ENCODE results near the gene SIAE. TPM values are rescaled to one million over a fixed set of nuclear protein-coding genes. Genes with fewer than 3 reads are reported as not detected.

The SIAE gene
- total RNA-seq, 1 experiment from 2014 or later: 5.6 TPM

- Histone ChIP-seq H3K23ac (ENCODE audit: insufficient read length, low read depth, low read length) (no peak overlapping the region), H3K27me3 (ENCODE audit: insufficient read depth, low read length) (peaks cover 45% of the 10 kb centered on the region), H3K9me3 (ENCODE audit: control insufficient read depth, low read depth, low read length) (no peaks in the 10 kb centered on the region), H3K14ac (ENCODE audit: insufficient read depth, low read length) (no peak overlapping the region), H2BK12ac (ENCODE audit: insufficient read length, low read depth, low read length) (no peak overlapping the region), H3K79me2 (ENCODE audit: insufficient read depth, low read length) (no peaks in the 10 kb centered on the region), H2BK15ac (ENCODE audit: low read depth, low read length) (no peak overlapping the region), H3K56ac (ENCODE audit: insufficient read length, low read depth, low read length) (no peak overlapping the region), H4K91ac (ENCODE audit: insufficient read length, low read depth, low read length) (no peak overlapping the region), H3K18ac (ENCODE audit: insufficient read length, low read depth, low read length) (no peak overlapping the region), H2BK5ac (ENCODE audit: insufficient read length, low read length) (no peak overlapping the region), H4K5ac (ENCODE audit: insufficient read length, low read depth, low read length) (no peak overlapping the region), H3K9ac (ENCODE audit: extremely low read depth, insufficient read length, low read length) (no peak overlapping the region), H4K8ac (replicated peaks; ENCODE audit: insufficient read length, low read depth, low read length) (no peak overlapping the region), H3K4me1 (ENCODE audit: insufficient read depth, low read length) (peaks cover 6% of the 10 kb centered on the region), H4K20me1 (ENCODE audit: control insufficient read depth, insufficient read depth, insufficient read length) (no peaks in the 10 kb centered on the region), H3K79me1 (ENCODE audit: insufficient read depth, low read depth, low read length, poor library complexity, severe bottlenecking) (no peaks in the 10 kb centered on the region), H2AFZ (ENCODE audit: low read length) (no peak overlapping the region), H3T11ph (ENCODE audit: low read length) (no peak overlapping the region), H3K27ac (ENCODE audit: insufficient read length, low read depth, low read length) (no peak overlapping the region), H3K4ac (ENCODE audit: low read depth, low read length) (no peak overlapping the region), H2BK120ac (ENCODE audit: low read depth, low read length, poor library complexity, severe bottlenecking) (no peak overlapping the region), H2BK20ac (ENCODE audit: low read depth, low read length, poor library complexity, severe bottlenecking) (no peak overlapping the region), H3K23me2 (ENCODE audit: insufficient read length, low read depth, low read length, poor library complexity, severe bottlenecking) (peaks cover 9% of the 10 kb centered on the region), H3K4me2 (ENCODE audit: insufficient read depth, insufficient read length, low read length) (no peak overlapping the region), H2AK5ac (ENCODE audit: insufficient read length, low read length) (no peak overlapping the region)
- no CpG with 5 or more reads among the region's 3 CpGs for WGBS (ENCODE audit: extremely low coverage, insufficient read length, low lambda C conversion rate)
- H3K4me1 Mint-ChIP-seq: peaks cover 17 to 23% of the 10 kb centered on the region in 2 experiments
- H3K27ac Mint-ChIP-seq: no peak overlapping the region
- no peaks in the 10 kb centered on the region for H3K36me3 Mint-ChIP-seq (ENCODE audit: insufficient read depth in 1 of 3, low read depth in 3 of 3)
- no peak for TF ChIP-seq CTCF (conservative IDR thresholded peaks at IDR 0.05)
- peaks cover 80% of the 10 kb centered on the region for H3K27me3 Mint-ChIP-seq (ENCODE audit: low read depth)
- H3K4me3 Mint-ChIP-seq: no peak overlapping the region
- no peaks in the 10 kb centered on the region for H3K9me3 Mint-ChIP-seq
- DNase-seq: no peak
These were observed 43.1 kb upstream of the SIAE start for GRCh38 chr11:124716591-124716990.
